SK-N-SH treated with all-trans-retinoic acid at 6 μM for 48 hours (cell line): ENCODE results near the gene KLHDC7B.

ENCODE experiments used
- ATAC-seq: fragments of 200-7000 bp; cut with Tn5 transposase; 3 replicates; pipeline ENCODE4 v1.9.1; 2020; ENCODE audit warnings: mild to moderate bottlenecking, moderate library complexity
- ARNTL ChIP-seq: fragments of 450-650 bp; formaldehyde crosslinking; IDR thresholded peaks from 2 replicates; pipeline ENCODE4 v1.5.0; 2020; ENCODE audit warnings: low read depth, mild to moderate bottlenecking, moderate library complexity, borderline replicate concordance
- BACH2 ChIP-seq: fragments of 250-450 bp; sonication (Bioruptor Pico); IDR thresholded peaks from 2 replicates; pipeline ENCODE4 v1.9.0; 2021; ENCODE audit warnings: mild to moderate bottlenecking, borderline replicate concordance
- CREB5 ChIP-seq: fragments of 250-450 bp; sonication (Bioruptor Pico); IDR thresholded peaks from 2 replicates; pipeline ENCODE4 v1.5.1; 2020; ENCODE audit warnings: low read depth, mild to moderate bottlenecking, moderate library complexity
- CSDC2 ChIP-seq: fragments of 250-450 bp; sonication (Bioruptor Pico); IDR thresholded peaks from 2 replicates; pipeline ENCODE4 v1.5.0; 2020; ENCODE audit warnings: mild to moderate bottlenecking, moderate library complexity
- CSRNP3 ChIP-seq: fragments of 250-450 bp; sonication (Bioruptor Pico); IDR thresholded peaks from 2 replicates; pipeline ENCODE4 v1.5.1; 2021; ENCODE audit warnings: mild to moderate bottlenecking, moderate library complexity
- ESRRG ChIP-seq: fragments of 250-450 bp; sonication (Bioruptor Pico); IDR thresholded peaks from 2 replicates; pipeline ENCODE4 v1.6.1; 2021; ENCODE audit warnings: mild to moderate bottlenecking
- GLIS3 ChIP-seq: fragments of 250-450 bp; sonication (Bioruptor Pico); IDR thresholded peaks from 2 replicates; pipeline ENCODE4 v1.5.0; 2020; ENCODE audit warnings: mild to moderate bottlenecking, moderate library complexity
- ISL1 ChIP-seq: fragments of 250-450 bp; sonication (Bioruptor Pico); IDR thresholded peaks from 2 replicates; pipeline ENCODE4 v2.1.2; 2022; ENCODE audit warnings: mild to moderate bottlenecking, moderate library complexity
- PPARA ChIP-seq: fragments of 250-450 bp; sonication (Bioruptor Pico); IDR thresholded peaks from 2 replicates; pipeline ENCODE4 v1.5.0; 2020; ENCODE audit warnings: mild to moderate bottlenecking, borderline replicate concordance
- RARB ChIP-seq: fragments of 250-450 bp; sonication (Bioruptor Pico); IDR thresholded peaks from 2 replicates; pipeline ENCODE4 v1.8.0; 2021; ENCODE audit warnings: mild to moderate bottlenecking, moderate library complexity
- SNAI2 ChIP-seq: fragments of 250-450 bp; sonication (Bioruptor Pico); IDR thresholded peaks from 2 replicates; pipeline ENCODE4 v1.5.0; 2020; ENCODE audit warnings: mild to moderate bottlenecking, moderate library complexity
- TCF4 ChIP-seq: fragments of 250-450 bp; sonication (Bioruptor Pico); IDR thresholded peaks from 2 replicates; pipeline ENCODE4 v1.8.0; 2021; ENCODE audit warnings: mild to moderate bottlenecking, moderate library complexity, borderline replicate concordance
- TOX ChIP-seq: fragments of 250-450 bp; sonication (Bioruptor Pico); IDR thresholded peaks from 2 replicates; pipeline ENCODE4 v1.8.0; 2021; ENCODE audit warnings: mild to moderate bottlenecking, moderate library complexity, borderline replicate concordance
- ZC3H10 ChIP-seq: fragments of 250-450 bp; sonication (Bioruptor Pico); IDR thresholded peaks from 2 replicates; pipeline ENCODE4 v1.5.1; 2021; ENCODE audit warnings: mild to moderate bottlenecking, moderate library complexity
- ZFP3 ChIP-seq: fragments of 250-450 bp; sonication (Bioruptor Pico); IDR thresholded peaks from 2 replicates; pipeline ENCODE4 v1.5.0; 2020; ENCODE audit warnings: mild to moderate bottlenecking, moderate library complexity
- ZFP30 ChIP-seq: fragments of 450-650 bp; formaldehyde crosslinking; IDR thresholded peaks from 2 replicates; pipeline ENCODE4 v1.5.0; 2022; ENCODE audit warnings: mild to moderate bottlenecking, moderate library complexity
- ZNF565 ChIP-seq: fragments of 450-650 bp; formaldehyde crosslinking; conservative IDR thresholded peaks from 2 replicates; pipeline ENCODE4 v1.5.0; 2020; ENCODE audit warnings: low read depth, mild to moderate bottlenecking, moderate library complexity
- ZNF70 ChIP-seq: fragments of 450-650 bp; formaldehyde crosslinking; IDR thresholded peaks from 2 replicates; pipeline ENCODE4 v1.5.0; 2020; ENCODE audit warnings: mild to moderate bottlenecking, moderate library complexity
- ZNF8 ChIP-seq: fragments of 450-650 bp; formaldehyde crosslinking; IDR thresholded peaks from 2 replicates; pipeline ENCODE4 v1.5.0; 2020; ENCODE audit warnings: mild to moderate bottlenecking, moderate library complexity
- TF ChIP-seq, protein P1 (sequence below): fragments of 250-450 bp; sonication (Bioruptor Pico); IDR thresholded peaks from 2 replicates; pipeline ENCODE4 v1.5.0; 2020; ENCODE audit warnings: mild to moderate bottlenecking, moderate library complexity

KLHDC7B gene

DNA sequence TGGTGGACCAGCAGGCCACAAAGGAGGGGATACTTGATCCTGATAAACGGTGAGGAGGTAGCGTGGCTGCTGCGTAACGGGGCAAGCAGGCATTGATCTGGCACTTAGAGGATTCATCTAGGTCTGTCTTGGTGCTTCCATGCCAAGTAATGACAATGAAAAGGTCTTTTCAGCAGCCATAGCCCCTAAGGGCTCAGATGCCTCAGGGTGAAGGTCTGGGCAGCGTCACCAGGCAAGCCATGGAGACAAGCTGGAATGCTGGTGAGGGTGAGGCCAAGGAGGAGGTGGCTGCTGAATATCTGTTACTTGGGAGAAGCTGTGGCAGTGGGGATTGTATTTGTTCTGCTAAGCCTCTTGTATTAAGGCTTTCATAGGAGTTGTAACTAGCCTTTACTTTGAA, 41.7 kb downstream of the KLHDC7B start:
- TF ChIP-seq BACH2 = no peak
- no peak for TF ChIP-seq ZFP3 (CRISPR knock-in tag)
- TF ChIP-seq ARNTL (CRISPR knock-in tag) = no peak
- TF ChIP-seq GLIS3 (CRISPR knock-in tag) = no peak
- no peak for TF ChIP-seq ZNF565 (CRISPR knock-in tag)
- TF ChIP-seq CSDC2 (CRISPR knock-in tag) = no peak
- TF ChIP-seq PPARA (CRISPR knock-in tag) = no peak
- no peak for TF ChIP-seq ZNF8
- no peak for TF ChIP-seq ESRRG (CRISPR knock-in tag)
- TF ChIP-seq CSRNP3 (CRISPR knock-in tag) = no peak
- no peak for TF ChIP-seq RARB
- TF ChIP-seq, protein P1, sequence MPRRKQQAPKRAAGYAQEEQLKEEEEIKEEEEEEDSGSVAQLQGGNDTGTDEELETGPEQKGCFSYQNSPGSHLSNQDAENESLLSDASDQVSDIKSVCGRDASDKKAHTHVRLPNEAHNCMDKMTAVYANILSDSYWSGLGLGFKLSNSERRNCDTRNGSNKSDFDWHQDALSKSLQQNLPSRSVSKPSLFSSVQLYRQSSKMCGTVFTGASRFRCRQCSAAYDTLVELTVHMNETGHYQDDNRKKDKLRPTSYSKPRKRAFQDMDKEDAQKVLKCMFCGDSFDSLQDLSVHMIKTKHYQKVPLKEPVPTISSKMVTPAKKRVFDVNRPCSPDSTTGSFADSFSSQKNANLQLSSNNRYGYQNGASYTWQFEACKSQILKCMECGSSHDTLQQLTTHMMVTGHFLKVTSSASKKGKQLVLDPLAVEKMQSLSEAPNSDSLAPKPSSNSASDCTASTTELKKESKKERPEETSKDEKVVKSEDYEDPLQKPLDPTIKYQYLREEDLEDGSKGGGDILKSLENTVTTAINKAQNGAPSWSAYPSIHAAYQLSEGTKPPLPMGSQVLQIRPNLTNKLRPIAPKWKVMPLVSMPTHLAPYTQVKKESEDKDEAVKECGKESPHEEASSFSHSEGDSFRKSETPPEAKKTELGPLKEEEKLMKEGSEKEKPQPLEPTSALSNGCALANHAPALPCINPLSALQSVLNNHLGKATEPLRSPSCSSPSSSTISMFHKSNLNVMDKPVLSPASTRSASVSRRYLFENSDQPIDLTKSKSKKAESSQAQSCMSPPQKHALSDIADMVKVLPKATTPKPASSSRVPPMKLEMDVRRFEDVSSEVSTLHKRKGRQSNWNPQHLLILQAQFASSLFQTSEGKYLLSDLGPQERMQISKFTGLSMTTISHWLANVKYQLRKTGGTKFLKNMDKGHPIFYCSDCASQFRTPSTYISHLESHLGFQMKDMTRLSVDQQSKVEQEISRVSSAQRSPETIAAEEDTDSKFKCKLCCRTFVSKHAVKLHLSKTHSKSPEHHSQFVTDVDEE (CRISPR knock-in tag) = no peak
- TF ChIP-seq TOX (CRISPR knock-in tag) = no peak
- TF ChIP-seq ZC3H10 (CRISPR knock-in tag) = no peak
- no peak for ATAC-seq

- ATAC-seq = no peak
- TF ChIP-seq TOX (CRISPR knock-in tag) (no peak), GLIS3 (CRISPR knock-in tag) (no peak), ISL1 (CRISPR knock-in tag) (no peak)
Observed at GRCh38 chr22:50595189-50595588, 49.5 kb downstream of the KLHDC7B start.

GRCh38 chr22:50597097-50597496, 51.4 kb downstream of the KLHDC7B start:
- TF ChIP-seq ESRRG (CRISPR knock-in tag) = no peak
- TF ChIP-seq CSDC2 (CRISPR knock-in tag) = no peak
- no peak for TF ChIP-seq ISL1 (CRISPR knock-in tag)
- no peak for TF ChIP-seq CSRNP3 (CRISPR knock-in tag)
- no peak for TF ChIP-seq ZNF8
- no peak for TF ChIP-seq TOX (CRISPR knock-in tag)
- no peak for ATAC-seq

GRCh38 chr22:50599816-50600455, 54.2 kb downstream of the KLHDC7B start:
- peak; percentile 87 for ATAC-seq
- TF ChIP-seq, protein P1 (CRISPR knock-in tag) = peak; percentile 38; the same call in 1 of the 2 replicates
- no peak for TF ChIP-seq PPARA (CRISPR knock-in tag)
- peak; percentile 88; the same call in 1 of the 2 replicates for TF ChIP-seq CSDC2 (CRISPR knock-in tag)
- peak; percentile 38; the same call in 1 of the 2 replicates for TF ChIP-seq ZFP30 (CRISPR knock-in tag)
- TF ChIP-seq ZNF8 = no peak
- no peak for TF ChIP-seq RARB
- no peak for TF ChIP-seq GLIS3 (CRISPR knock-in tag)
- peak; percentile 77 for TF ChIP-seq ZFP3 (CRISPR knock-in tag)
- no peak for TF ChIP-seq TCF4
- TF ChIP-seq ESRRG (CRISPR knock-in tag) = no peak
- no peak for TF ChIP-seq BACH2
- TF ChIP-seq ARNTL (CRISPR knock-in tag) = no peak
- no peak for TF ChIP-seq CSRNP3 (CRISPR knock-in tag)
- no peak for TF ChIP-seq CREB5 (CRISPR knock-in tag)
- TF ChIP-seq ZNF70 = no peak
- TF ChIP-seq SNAI2 = peak; percentile 88; the same call in 1 of the 2 replicates
